Effector CD4-positive, alpha-beta T cell (primary cell): ENCODE measurements around the gene EXOC4.

Experiments used
- DNase-seq: peaks from one replicate; pipeline ENCODE4 v3.0.0-alpha.2; 2020

EXOC4 gene

DNA sequence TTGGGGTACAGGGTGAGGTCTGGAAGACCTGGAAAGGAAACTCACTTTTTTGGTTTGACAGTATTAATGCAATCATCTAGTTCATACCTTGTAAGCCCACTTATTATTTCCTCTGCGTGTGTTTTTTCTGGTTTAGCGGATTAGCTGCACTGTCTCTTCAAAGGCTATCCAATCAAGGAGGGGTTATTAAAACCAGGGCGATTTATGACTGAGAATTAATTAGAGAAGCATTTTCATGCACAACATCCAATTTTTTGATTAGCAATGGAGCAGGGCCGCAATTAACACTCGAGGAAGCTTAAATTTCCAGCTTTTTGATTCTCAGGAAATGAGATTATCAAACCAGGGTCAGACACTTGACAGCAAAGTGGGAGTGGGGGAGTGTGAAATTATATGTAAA, 248.9 kb downstream of the EXOC4 start:
- DNase-seq, result no peak

- DNase-seq, result no peak
Observed at GRCh38 chr7:133502498-133502897, 249.6 kb downstream of the EXOC4 start.

- no peak for DNase-seq
Observed at GRCh38 chr7:133502972-133503371, 250.1 kb downstream of the EXOC4 start.

DNA sequence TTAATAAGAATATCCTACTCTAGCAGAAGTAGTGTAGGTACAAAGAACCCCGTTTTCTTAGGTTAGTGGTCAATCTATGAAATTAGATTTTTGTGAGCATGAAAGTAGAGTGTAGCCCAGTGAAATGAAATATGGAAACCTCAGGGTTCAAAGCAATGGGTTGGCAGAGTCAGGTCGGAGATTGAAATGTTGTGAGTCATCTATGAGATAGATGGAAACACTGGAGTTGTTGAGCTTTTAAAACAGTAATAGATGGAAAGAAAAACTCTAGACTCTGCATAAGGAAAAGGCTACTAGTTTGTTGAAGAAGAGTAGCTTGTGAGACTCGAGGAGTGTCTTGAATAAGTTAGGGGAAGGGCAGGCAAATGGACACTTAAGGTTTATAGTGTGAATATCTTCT, 251.9 kb downstream of the EXOC4 start:
- no peak for DNase-seq

DNA sequence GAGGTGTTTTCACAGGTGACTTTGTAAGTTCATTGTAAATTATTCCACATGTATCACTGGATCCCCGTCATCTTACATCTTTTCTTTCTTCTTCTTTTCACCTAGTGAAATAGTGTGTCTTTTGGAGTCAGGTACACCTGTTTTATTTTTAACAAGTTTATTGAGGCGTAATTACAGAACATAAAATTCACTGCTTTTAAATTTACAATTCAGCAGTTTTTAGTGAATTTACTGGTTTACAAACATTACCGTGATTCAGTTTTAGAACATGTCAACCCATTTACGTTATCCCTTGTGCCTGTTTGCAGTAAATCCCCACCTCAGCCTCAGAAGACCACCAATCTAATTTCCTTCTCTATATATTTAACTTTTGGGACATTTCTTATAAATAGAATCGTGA, 256.9 kb downstream of the EXOC4 start:
- no peak for DNase-seq

DNA sequence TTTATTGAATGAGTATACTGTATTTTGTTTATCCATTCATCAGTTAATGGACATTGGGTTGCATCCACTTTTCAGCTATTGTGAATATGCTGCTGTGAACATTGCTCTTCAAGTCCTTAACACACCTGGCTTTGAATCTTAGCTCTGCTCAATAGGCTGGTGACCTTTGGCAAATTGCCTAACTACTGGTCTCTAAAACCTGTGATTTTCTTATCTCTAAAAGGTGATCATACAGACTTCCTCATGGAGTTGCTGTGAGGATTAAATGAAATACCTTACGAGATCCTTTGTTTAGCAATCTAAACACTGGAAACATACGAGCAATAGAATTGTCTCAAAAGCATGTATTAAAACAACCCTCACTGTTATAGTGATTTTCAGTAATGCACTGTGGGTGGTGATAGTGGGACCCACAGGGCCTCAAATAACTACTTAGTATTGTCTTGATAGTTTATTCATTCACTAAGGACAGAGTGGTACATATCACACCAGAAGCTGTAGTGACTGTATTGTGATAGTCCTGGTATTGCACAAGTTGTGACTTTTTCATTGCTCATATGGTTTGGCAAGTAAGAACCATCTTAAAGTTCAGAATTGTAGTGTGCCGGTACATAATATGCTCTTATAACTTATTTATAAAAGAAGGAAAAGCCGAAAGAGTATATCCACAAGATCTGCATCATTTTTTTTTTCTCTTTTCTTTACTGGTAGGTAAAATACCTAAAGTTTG, 257.6 kb downstream of the EXOC4 start:
- no peak for DNase-seq

DNA sequence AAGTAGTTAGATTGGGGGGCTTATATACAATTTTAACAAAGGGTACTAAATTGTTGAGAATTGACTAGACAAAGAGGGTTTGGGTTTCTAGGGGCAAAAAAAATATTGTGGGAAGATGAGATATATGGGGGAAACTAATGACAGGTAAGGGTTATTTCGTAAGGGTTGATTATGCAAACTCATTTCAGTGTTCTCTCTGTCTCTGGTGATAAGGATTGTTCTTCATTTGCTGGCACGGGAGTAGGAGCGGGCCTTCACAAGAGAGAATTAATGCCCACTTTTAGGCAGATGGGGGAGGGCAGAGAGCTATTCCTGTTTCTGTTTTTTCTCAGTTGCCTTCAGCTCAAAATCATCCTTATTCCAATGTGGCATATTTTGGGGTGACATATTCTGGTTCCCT, 258.4 kb downstream of the EXOC4 start:
- no peak for DNase-seq

DNA sequence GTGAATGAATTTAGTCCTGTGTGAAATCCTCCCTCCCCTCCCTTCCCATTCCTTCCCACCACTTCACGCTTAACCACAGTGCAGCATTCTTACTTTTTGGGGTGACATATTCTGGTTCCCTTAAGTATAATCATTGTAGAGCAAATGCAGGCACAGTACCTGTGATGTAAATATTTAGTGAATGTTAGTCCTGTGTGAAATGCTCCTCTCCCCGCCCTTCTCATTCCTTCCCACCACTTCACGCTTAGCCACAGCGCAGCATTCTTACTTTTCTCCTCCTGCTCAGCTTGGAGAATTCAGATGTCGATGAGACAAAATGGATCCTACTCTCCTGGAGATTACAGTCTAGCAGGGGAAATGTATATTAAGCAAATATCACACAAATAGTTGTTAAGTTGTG, 258.8 kb downstream of the EXOC4 start:
- DNase-seq, result no peak

GRCh38 chr7:133512560-133512959, 259.7 kb downstream of the EXOC4 start:
- no peak for DNase-seq

GRCh38 chr7:133513608-133514007, 260.7 kb downstream of the EXOC4 start:
- no peak for DNase-seq

DNA sequence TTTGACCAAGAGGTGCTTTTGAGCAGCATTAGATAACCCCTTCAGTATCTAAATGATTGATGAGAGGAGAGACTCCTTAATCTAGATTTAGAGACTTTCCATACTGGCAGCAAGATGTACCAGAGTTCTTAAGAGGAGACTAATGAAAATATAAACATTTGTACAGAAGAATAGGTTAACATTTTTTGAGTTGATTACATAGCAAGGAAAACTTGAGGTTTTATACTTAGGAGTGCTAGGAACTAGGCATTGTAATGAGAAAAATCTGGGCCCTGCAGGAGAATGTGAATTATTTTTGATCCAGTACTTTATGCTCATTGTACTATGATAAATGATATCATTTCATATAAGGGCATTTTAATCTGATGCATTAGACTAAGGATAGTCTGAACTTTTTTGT, 261.7 kb downstream of the EXOC4 start:
- DNase-seq, result no peak

- DNase-seq, result no peak
Observed at GRCh38 chr7:133517766-133518165, 264.9 kb downstream of the EXOC4 start.

DNA sequence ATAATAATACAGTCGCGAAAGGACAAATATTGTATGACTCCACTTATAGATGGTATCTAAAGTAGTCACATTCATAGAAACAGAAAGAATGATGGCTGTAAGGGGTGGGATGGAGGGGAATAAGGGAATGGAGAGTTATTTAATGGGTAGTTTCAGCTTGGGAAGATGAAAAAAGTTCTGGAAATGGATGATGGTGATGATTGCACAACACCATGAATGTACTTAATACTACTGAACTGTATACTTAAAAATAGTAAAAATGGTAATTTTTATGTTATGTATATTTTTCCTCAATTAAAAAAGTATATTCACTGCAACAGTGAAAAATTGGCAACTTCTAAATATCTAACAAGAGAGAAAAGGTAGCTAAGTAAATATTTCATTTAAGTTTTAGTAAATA, 265.8 kb downstream of the EXOC4 start:
- DNase-seq, result no peak

DNA sequence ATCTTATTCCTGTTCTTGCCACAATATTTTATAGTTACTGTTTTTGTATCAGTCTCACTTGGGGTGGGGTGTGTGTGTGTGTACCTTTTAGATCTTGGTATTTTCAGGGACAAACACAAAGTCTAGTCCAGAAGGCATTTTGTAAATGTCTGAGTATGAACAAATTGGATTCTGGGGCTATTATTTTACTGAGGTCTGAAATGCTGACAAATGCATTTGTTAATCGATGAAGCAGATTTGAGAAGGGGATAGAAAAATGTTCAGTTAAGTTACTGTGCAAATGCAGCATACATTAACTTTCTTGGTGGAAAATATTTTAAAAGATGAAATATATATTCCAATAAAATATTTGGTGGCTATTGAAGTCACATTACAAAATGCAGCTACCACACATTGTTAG, 267.4 kb downstream of the EXOC4 start:
- DNase-seq, result no peak

DNA sequence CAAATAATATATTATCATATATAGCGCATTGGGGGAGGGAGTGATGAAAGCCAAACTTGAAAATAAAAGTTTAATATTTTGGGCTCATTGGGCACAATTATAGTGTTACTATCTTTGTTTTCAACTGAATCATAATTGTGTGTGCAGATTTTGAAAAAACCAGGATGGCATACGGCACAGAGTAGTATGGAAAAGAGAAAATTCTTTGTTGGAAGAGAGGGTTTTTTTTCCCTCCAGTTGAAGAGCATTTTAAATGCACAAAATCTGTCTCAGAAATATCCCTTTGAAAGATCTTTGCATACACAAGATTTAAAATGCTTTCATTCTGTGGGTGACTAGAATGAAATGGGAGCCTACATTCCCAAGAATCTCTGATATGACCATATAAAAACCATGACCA, 269.6 kb downstream of the EXOC4 start:
- no peak for DNase-seq

DNA sequence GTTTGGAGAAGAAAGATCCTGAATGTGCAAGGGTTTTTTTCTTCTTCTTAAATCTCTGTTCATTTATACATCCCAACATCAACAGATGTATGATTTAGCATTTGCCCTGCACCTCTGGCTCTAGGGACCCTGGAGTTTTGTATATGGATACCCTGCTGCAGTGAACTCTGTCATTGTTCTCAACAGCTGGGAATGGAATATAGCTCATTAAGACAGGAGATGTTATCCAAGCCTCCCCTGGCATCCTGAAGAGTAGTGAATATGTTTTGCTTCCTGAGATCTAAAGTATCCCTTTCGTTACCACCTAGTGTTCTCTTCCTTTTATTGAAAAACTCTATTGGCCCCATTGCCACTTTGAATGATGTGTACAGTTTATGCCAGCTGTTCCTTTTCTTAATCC, 275.9 kb downstream of the EXOC4 start:
- no peak for DNase-seq

- DNase-seq, result no peak
Observed at GRCh38 chr7:133529861-133530260, 277.0 kb downstream of the EXOC4 start.

GRCh38 chr7:133530682-133531081, 277.8 kb downstream of the EXOC4 start:
- no peak for DNase-seq

DNA sequence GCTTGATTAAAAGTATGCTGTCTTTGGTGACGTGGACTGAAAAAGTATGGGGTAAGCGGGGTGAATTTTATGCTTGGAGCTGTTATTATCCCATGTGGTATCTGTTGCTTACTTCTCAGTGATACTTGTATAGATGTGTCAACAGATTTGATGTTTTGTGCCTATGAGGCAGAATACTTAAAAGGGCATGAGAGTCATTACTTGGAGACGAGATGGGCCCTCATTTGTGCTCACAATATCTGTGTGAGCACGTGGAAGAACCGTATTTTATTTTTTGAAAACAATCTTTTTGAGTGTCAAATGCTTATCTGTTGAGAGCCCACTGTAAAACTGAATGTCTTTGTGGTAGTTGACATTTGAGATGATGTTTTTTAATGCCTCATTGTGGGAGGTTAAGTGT, 281.9 kb downstream of the EXOC4 start:
- DNase-seq, result no peak

DNA sequence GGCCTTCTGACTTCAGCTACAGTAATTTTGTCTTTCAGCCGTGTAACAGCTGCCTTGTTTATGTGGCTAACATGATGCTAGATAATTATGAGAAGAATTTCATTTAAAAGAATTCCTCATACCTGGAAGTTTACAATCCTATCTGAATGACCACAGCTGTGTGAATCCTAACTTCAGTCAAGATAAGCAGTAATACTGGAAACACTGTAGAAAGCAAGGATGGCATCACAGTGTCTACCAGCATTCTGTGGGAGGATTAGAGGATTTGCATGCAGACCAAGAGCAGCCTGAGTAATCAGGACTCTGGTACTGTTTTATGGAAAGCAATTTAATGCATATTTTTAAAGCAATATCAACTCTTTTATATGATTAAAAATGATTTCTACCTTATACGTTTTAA, 282.4 kb downstream of the EXOC4 start:
- DNase-seq, result no peak

GRCh38 chr7:133536450-133536849, 283.6 kb downstream of the EXOC4 start:
- DNase-seq, result no peak

GRCh38 chr7:133539016-133539415, 286.1 kb downstream of the EXOC4 start:
- no peak for DNase-seq

- no peak for DNase-seq
Observed at GRCh38 chr7:133540096-133540860, 287.4 kb downstream of the EXOC4 start.

- no peak for DNase-seq
Observed at GRCh38 chr7:133542209-133542780, 289.4 kb downstream of the EXOC4 start.
